ENCODE measurements around the gene PTPRF.

Gene PTPRF

DNA sequence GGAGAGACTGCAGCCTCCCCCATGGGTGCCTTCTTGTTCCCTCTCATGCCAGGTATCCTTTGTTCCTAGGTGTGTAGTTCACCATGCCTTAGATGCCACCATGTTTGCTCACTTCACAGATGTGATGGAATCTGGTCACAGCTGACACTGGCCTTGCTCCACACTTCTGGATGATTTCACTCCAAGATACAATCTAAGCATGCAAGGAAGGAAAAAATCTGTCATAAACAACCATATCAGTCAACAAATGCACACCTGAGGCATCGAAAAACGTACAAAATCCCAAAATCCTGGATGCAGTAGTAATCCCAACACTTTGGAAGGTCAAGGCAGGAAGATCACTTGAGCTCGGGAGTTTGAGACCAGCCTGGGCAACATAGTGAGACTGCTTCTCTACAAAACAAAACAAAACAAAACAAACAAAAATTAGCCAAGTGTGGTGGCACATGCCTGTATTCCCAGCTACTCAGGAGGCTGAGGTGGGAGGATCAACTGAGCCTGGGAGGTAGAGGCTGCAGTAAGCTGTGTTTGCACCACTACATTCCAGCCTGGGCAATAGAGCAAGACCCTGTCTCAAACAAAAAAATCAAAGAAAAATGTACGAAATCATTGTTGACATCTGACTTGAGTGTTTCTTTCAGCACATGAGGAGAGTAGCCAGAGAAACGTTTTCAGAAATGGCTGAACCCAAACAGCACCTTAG, 17.1 kb upstream of the PTPRF start:
- no peak for DNase-seq

DNA sequence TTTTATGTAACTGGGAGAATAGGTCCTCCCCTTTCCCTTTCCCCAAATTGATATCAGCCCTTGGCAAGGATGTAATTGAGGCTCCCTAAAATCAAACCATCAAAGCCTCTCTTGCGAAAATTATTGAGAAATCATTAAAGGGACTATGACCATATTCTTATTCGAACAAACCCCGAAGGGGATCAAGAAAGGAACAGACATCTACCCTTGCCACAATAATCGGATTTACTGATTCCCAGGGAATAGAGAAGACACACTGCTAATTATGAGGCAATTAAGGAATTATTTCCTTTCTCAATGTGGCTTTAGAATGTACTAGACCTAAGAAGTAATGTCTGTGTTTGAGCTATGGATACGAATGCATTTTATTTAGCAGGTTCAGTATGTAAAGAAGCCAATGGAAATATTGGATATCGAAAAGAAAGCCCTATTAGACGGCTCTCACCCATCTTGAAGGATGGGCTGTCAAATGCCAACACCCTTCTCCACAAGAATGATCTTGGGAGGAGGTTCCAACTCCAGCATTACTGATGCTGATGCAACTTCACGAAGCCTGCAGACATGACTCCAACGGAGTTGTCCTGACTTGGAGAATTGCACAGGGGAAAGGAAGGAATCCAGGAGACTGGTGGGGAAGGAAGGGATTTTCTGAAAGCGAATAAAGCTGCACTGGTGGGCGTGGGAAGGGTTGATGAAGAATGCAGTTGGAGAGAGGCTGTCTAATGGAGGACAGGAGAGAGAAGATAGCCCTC, 11.6 kb upstream of the PTPRF start:
- no peak for DNase-seq

DNA sequence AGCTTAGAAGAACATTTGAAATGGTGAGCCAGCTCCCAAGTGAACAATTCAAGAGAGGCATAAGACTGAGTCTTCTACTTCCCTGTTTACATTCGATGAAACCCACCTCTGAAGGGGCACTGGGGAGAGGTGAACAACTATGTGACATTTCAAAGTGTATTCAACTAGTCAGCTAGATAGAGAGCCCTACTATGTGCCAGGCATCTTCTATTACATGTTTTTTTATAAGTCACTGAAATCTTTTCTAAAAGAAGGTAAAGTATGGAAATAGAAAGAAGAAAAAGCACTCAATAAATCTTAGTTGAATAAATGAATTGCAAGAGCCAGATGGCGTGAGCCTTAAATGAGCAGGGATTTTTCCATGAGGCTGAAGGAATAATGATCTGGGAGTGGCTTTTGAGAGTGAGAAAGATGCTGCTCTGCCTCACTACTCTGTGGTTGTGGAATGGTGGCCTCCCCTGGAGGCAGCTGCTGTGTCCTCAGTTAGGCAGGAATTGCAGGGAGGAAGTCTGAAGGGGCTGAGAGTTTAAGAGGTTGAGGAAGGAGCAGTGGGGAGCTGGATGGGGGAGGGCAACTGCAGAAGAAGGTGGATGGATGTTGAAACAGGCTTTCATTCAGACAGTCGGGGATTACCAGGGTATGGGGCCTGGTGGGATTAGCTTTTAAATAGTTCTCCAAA, 10.4 kb upstream of the PTPRF start:
- DNase-seq = no peak

DNA sequence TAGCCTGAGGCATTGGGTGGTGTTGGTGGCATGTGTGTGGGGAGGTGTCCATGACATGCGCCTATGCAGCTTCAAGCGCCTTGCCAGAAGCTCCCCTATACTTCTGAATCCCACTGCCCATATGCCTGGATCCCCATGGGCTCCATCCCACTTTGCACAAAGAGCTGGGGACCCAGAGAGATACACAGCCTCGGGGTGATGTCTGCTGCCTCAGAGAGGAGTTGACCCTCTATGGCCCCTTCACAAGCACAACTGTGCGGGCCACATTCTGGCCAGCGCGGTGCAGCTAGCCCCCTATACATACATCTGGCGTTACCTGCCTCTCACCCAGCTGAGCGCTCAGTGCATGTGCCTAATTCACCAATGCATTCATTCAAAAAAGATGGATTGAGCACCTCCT, 9.6 kb upstream of the PTPRF start:
- no peak for DNase-seq

DNA sequence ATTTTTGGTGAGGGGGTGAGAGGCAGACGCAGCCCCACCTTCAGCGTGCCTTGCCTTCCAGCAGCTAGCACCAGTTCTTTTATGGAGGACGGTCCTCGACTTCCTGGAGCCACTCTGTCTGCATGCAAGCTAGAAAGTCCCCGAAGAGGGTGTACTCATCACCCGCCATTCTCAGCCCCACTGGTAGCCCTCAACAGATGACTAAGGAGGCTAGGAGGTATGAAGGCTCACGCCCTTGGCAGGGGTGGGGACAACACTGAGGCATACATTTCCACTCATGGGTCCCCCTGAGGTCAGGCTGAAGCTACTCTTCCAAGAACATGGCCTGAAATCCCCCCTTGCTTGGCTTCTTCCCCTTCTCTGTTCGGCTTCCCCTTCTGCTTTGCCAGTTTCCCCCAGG, 8.9 kb upstream of the PTPRF start:
- DNase-seq = no peak

DNA sequence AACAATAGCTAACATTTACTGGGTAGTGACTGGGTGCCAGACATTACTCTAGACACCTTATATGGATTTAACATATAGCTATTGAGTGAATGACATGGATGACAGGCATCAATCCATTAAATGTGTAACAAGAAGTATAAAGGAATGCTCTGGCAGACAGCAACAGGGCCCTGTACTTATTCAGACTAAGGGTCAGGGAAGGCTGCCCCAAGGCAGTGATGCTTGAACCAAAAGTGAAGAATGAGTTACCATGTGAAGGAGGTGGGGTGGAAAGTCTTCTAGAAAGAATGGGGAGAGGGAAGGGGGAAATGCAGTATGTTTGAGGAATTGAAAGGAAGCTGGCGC, 8.3 kb upstream of the PTPRF start:
- DNase-seq = no peak

DNA sequence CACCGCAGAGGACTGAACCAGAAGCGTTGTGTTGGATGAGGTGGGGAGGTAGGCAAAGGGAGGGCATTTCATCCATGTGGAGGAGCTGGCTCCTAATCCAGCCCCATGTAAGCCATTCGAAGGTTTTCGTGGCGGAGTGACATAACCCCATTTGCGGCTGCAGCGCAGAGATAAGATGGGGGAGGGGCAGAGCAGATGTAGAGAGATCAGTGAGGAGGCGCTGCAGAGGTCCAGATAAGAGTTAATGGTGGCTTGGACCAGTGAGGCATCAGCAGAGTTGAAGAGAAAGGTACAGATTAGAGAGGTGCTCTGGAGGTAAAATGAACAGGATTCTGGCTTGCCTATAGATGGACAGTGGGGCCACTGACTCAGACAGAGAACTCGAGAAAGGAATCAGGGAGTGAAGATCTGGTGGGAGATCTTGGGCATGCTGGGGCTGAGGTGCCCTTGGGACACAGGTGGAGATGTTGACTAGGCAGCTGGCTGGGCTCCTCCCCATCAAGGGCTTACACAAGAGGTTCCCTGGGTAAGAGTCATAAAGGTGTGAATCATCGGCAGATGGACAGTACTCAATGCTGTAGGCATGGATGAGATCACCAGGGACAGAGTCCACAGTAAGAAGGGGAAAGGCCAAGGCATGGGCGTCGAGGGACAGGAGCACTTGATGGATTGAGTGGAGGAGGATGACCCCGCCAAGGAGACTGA, 7.8 kb upstream of the PTPRF start:
- no peak for DNase-seq

DNA sequence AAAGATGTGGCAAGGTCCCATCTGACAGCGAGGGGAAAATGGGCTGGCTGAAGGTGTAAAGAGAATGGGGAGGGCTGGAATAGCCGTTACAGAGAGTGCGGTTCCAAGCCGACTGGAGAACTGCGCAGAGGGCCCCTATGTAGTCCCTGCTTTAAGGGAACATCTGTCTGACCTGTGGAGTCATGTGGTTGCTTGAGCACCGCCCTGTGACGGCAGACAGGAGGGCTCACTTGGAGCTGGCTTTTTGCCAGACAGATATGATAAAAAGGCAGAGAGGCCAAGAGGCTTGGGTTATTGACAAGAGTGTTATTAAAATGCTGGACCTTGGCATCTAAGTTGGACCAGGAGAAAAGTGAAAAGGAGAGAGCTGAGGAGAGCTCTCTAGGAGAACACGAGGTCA, 5.9 kb upstream of the PTPRF start:
- no peak for DNase-seq

DNA sequence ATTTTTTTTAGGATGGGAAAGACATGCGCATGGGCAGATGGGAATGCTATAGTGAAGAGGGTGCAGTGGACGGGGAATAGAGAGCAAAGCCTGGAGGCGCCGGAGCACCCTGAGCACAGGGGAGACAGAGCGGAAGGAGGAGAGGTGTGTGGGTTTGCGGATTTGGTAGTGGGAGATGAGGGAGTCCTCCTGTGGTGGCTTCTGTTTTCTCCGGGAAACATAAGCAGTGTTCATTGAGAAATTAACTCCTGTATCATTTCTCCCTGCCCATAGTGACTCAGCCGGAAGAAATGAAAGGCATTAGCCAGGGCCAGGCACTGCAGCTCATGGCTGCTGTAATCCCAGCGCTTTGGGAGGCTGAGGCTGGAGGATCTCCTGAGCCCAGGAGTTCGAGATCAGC, 4.7 kb upstream of the PTPRF start:
- DNase-seq = no peak

DNA sequence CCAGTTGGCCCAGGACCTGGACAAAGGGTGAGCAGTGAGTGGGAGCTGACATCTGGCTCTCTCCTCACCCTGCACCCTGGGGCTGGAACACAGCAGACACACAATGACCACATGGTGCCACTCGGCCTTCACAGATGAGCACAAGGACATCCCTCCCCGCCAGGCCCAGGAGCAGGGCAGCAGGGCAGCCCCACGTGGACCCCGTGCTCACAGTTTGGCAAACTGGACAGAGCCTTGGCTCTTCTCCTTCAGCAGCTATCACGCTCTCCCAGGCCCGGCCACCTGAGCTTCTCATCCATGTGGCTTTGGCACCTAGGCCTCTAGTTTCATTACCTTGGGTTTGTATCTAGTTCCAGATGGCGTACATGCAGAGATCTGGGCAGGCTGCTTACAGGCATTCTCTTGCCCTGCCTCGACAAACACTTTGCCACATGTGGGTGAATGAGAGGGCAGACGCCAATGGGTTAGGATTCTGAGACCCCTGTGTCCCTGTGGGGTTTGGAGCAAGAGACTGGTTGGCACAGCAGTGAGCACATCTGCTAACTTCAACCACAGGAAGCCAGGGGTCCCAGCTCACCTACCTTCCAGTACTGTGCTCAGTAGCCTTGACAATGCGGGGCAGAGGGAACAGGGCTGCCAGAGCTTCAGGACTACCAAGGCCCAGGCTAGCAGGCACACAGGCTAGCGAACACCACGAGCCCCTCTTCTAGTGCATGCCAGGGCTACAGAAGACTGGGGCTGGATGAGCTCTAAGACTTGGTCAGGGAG, 3.4 kb upstream of the PTPRF start:
- DNase-seq = no peak

DNA sequence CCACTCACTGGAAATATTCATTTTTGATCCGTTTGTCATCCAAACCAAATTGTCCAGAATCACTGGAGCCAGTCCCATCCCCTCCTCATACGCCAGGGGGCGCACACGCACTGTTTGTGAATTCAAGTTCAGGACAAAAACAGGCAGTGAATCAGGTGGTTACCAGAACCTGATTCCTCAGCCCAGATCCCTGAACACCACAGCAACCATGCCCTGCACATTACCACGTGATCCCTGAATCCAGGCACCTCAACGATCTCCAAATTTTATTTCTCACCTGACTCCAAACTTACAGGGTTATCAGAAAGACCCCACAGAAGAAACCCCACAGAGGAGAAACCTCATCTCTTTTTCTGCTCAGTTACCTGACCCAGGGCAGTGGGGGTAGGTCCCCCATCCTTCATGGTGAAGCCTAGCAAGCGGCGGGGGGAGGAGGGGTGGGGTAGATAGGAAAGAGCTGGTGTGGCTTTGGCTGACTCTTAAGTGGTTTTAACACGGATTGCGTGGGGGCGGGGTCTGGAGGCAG, 1.4 kb upstream of the PTPRF start:
- DNase-seq = peak; percentile 56 to 74 (median 65)

DNA sequence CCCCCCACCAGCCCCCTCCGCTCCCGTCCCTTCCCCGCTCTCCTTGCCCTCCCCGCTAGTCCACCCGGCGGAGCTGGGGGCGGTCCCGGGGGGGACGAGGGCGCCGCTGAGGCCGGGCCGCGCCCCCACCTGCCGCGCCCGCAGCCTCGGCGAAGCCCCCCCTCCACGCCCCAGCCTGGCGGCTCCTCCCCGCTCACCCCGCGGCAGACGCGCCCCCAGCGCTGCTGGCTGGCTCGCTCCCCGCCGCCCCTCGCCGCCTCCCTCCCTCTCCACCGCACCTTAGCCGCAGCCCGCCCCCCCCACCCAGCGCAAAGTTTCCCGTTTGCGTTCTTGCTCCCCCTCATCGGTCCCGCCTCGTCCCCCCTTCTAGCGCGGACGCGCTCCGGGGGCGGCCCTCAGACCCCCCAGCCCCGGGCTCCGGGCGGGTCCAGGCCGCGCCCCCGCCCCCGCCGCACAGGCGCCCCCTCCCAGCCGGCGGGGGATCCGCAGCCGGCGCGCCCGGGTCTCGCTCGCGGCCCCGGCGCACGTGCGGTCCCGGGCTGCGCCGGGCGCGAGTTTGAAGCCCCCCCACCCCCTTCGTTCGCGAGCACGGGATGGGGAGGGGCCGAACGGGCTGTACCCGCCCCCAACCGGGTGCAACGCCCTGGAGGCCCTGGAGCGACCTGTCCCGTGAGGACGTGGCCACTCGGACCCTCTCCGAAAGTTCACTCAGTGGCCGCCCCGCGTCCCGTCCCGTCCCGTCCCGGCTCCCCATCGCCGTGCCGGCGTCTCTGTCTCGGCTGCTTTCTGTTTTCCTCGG, 623 bp downstream of the PTPRF start:
- peak in 1 of 5 donors; percentile 23 for DNase-seq

DNA sequence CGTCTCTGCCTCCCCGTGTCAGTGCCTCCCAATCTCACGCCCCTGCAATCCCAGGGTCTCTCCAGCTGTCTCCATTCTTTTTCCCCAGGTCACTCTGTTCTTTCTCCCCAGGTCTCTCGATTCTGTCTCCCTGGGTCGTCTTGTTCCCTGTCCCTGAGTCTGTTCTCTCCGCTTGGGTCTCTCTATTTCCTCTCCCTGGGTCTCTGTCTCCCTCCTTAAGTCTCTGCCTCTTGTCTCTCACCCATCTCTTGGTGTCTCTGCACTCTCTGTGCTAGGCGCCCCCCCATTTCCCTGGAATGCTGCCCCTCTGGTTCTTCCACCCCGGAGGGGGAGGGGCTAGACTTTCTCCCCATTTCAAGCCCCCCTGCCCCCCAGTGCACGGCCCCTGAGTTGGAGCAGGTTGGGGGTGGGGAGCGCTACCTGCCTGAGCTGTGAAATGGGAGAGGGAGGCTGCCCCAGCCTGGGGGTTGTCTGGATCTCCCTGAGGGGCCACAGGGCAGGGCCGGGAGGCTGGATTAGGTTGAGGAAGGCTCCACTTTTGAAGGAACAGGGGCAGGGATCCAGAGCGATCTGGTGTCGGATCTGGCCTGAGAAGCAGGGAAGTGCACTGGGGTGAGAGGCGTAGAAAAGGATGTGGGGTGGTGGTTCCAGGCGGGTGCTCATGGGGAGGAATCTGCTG, 1.4 kb downstream of the PTPRF start:
- DNase-seq = no peak

DNA sequence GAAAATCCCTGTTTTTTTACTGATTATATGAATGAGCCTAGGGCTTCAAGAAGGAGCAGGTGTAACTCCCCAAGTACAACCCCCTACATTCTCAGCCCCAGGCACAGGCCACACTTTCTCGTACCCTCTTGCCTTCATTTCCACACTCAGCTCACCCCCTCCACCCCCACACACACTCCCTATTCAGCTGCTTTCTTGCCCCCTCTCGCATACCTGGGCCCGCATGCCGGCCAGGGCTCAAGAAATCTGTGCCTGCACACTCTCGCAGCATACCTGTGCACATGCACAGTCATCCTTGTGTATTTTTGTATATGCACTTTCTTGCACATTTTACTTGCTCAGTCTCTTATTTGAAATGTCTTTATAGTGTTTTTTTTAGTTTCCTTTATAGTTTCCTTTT, 2.0 kb downstream of the PTPRF start:
- no peak for DNase-seq

DNA sequence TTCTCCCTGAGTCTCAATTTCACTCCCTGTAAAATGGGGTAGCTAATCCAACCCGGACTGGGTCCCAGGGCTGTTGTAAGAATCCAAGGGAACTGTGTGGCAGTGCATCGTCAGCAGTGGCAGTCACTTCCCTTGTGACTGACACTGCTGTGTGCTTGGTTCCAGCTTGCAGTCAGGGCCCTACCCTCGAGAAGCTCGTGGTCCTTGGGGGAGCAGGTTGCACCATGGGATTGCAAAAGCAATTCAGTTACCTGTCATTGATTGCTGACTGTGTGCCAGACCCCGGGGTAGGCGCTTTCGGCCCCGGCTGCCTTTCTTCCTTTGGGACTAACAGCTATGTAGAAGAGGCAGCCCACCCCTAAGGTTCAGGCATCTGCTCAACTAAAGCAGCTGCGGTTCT, 2.9 kb downstream of the PTPRF start:
- DNase-seq = no peak

DNA sequence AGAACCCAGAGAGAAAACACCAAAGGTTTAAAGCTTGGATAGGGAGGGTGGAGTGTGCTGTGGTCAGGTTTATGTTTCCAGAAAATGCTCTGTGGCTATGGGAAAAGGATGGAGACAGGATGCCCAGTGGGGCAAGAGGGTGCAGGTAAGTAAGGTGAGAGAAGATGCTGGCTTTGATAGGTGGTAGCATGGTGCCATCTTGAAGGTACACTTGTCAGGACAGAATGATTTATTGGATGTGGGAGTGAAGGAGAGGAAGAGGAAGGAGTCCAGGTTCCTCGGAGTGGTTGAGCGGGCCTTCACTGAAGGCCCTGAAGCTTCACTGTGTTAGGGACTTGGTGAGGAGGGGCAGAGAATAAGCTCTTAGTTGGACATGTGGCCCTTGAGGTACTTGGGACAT, 3.6 kb downstream of the PTPRF start:
- DNase-seq = no peak

DNA sequence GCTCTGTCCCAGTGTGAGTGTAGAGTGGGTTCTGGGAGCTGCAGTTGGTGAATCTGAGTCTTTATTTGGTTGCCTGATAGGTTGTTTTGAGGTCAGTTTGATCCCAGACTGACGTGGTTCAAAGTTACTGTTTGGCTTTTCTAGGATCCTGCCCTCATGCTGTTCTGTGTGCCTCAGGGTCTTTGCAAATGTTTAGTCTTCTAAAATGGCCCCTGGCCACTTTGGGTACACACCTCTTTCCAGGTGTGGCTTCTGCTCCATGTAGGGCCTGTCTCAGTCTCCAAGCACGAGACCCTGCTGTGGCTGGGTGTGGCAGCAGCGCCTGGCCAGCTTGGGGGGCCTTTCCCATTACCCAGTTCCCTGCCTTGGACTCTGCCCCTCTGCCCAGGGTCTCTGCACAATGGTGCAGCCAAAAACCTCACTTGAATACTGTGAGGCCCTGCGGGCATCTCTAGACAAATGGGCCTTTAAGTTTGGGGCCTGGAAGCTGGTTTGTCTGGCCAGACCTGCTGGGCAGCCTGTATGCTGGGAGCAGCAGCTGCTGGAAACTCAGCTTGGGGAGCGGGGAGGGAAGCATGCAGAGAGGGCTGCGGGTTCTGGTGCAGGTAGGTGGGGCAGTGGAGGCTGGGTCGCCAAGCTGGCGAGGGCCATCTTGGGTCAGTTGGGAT, 5.6 kb downstream of the PTPRF start:
- DNase-seq = no peak

DNA sequence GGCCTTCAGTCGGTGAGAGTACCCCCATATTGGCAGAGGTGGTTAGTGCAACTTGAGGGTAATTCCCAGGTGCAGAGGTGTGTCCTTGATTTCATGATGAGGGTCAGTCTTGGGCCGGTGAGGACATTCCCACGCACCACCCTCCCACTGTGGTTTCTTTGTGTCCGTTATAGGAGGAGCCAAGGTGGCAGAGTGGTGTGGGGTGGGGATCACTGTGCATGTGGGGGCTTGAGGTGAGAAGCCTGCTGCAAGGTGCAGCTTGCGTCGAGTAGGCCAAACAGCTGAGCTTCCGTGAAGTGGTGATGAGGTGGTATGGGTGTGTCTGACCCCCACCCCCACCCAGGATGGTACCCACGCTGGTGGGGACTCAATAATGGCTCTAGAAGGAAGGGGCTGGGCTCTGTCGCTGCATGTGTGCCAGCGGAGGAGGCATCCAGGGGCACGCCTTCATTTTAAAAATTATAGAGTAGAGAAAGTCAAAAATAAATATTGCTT, 6.2 kb downstream of the PTPRF start:
- DNase-seq = no peak

DNA sequence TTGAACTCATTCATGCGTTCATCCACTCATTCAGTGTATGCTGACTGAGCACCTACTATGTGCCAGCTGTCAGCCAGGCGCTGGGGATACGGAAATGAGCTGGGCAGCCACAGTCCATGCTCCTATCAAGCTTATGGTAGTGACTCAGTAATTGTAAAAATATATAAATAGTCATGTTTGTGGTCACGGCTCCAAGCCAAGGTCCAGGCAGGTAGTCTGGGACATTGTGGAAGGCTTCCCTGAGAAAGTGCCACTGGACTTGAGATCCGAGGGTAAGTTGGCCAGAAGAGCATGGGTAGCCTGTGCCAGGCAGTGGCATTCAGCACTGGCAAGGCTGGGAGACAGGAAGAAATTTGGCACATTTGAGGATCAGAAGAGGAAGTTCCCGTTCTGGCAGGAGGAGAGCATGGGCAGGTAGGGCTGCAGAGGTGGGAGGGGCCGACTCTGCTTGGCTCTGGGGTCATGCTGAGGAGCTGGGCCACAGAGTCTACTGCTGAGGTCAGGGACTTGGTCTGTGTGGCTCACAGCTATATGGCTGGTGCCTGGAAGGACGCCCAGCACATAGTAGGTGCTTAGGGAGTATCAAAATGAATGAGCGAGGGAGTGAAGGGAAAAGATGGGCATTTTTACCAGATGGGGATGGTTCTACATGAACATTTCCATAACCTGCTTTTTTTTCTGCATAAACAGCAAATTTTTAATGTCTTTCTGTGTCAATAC, 6.9 kb downstream of the PTPRF start:
- DNase-seq = no peak

DNA sequence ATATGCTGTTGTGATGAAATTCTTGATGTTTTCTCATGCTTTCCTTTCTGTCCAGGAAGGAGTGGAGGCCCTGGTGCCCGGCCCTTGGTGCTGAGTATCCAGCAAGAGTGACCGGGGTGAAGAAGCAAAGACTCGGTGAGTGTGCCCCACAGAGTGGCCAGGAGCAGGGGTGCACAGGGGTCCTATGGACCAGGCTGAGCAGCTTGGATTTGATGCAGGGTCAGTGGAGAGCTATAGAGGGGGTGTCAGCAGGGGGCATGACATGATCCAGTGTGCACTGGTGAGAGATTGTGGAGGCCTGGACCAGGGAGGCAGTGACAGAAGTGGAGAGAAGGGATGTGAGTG, 7.4 kb downstream of the PTPRF start:
- no peak for DNase-seq

Measured in T-helper 1 cell (primary cell).